ENCODE results near the gene YTHDF2. TPM values are rescaled to one million over a fixed set of nuclear protein-coding genes. Genes with fewer than 3 reads are reported as not detected.
A peak's percentile ranks its signal among the peaks of the same experiment; 100 is the strongest.
"Not testable (repeated sequence)": the region's sequence is repeated elsewhere in the genome, so short reads cannot be mapped to it uniquely, and the experiment has no call there.

Gene YTHDF2
- 59.5 TPM for total RNA-seq

DNA sequence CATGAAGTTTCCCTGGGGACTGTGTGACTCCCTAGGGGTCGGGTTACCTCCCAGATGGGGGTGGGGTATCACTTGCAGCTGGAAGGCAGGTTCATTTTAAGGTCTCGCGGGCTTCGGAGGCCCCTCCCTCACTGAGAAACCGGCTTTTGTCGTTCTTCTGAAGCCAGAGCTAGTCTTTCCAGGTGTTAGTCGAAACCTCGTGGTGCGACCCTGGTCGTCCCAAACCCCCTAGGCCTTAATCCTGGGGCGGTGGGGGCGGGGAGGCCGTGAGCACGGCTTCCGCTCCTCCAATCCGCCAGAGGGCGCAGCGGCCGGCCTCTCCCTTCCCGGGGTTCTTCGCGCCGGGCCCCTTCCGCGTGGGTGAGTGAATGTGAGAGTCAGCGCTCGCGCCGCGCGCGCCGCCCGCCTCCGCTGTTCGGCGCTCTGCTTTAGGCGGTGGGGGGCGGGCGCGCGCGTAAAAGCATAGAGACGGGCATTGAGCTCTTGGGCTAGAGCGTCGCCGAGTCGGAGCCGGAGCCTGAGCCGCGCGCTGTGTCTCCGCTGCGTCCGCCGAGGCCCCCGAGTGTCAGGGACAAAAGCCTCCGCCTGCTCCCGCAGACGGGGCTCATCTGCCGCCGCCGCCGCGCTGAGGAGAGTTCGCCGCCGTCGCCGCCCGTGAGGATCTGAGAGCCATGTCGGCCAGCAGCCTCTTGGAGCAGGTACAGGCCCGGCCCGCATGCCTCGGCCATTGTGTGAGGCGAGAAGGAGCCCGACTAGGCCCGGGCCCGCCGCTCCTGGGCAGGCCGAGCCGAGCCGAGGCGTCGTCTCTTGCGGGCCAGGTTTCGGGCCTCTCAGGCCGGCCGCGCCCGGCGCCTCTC lies at the start of gene YTHDF2:
YTHDF2 (plus strand) TSS at position 491 of the 857 bp plus-strand sequence; CDS start at position 672, 181 bp downstream.
- Histone ChIP-seq H3K27me3 (ENCODE audit: control insufficient read depth in 3 of 3, insufficient read depth in 3 of 3, low read length in 3 of 3) (no peaks in the 10 kb centered on the region), H3K9me3 (ENCODE audit: control insufficient read depth in 3 of 3, low read length in 3 of 3) (no peaks in the 10 kb centered on the region), H3K9ac (ENCODE audit: low read depth in 1 of 3, low read length in 3 of 3) (peak within 1 kb of the TSS; percentile 93 to 97 (median 94)), H3K36me3 (ENCODE audit: control insufficient read depth in 3 of 3, insufficient read depth in 3 of 3, low read length in 3 of 3) (peaks cover 14 to 17% (median 16%) of the 10 kb centered on the region in 3 donors), H3K4me1 (ENCODE audit: control insufficient read depth in 3 of 3, insufficient read depth in 3 of 3, low read length in 3 of 3) (peaks cover 20 to 25% (median 25%) of the 10 kb centered on the region in 3 donors), H3K4me3 (ENCODE audit: low read length in 3 of 3) (peak within 1 kb of the TSS; percentile 85 to 90 (median 85)), H3K27ac (ENCODE audit: low read depth, low read length) (peak within 1 kb of the TSS; percentile 95)

DNA sequence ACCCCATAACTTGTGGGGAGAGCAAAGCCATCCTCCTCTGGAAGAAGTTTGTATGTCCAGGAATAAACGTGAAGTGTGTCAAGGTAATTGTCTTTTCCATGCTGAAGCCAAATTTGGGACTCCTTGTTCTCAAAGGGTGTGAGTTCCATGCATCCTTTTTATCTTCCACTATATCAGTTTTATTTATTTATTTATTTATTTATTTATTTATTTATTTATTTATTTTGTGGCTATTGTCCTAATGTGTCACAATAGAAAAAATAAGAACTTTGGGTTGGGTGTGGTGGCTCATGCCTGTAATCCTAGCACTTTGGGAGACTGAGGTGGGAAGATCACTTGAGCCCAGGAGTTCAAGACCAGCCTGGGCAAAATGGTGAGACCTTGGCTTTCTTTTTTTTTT lies 45.1 kb upstream of the YTHDF2 start:
- not testable (repeated sequence) for H3K4me3 ChIP-seq (ENCODE audit: low read length in 3 of 3); H3K4me1 ChIP-seq (ENCODE audit: control insufficient read depth in 3 of 3, insufficient read depth in 3 of 3, low read length in 3 of 3); H3K27me3 ChIP-seq (ENCODE audit: control insufficient read depth in 3 of 3, insufficient read depth in 3 of 3, low read length in 3 of 3); H3K9me3 ChIP-seq (ENCODE audit: control insufficient read depth in 3 of 3, low read length in 3 of 3); H3K9ac ChIP-seq (ENCODE audit: low read depth in 1 of 3, low read length in 3 of 3); H3K27ac ChIP-seq (ENCODE audit: low read depth, low read length)
- peaks cover under 1 to 18% (median 11%) of the 10 kb centered on the region in 3 donors for H3K36me3 ChIP-seq (ENCODE audit: control insufficient read depth in 3 of 3, insufficient read depth in 3 of 3, low read length in 3 of 3)

DNA sequence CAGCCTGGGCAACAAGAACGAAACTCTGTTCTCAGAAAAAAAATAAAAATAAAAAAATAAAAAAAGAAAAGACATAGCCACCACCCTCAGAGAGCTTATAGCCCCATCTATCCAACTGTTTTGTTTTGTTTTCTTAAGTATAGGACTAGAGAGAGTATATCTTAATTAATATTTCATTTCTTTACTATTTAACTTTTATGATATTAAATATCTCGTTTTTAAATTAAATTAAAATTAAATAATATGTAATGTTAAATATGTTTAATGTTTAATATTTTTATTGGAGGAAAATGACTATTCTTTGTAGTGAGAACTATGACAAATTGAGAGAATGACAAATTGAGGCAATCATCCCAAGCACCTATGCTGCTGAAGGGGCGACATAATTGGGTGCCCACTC lies 33.1 kb upstream of the YTHDF2 start:
- peaks cover 24 to 38% (median 30%) of the 10 kb centered on the region in 3 donors for H3K36me3 ChIP-seq (ENCODE audit: control insufficient read depth in 3 of 3, insufficient read depth in 3 of 3, low read length in 3 of 3)
- no peak overlapping the region for H3K4me3 ChIP-seq (ENCODE audit: low read length in 3 of 3)
- no peaks in the 10 kb centered on the region for H3K27me3 ChIP-seq (ENCODE audit: control insufficient read depth in 3 of 3, insufficient read depth in 3 of 3, low read length in 3 of 3)
- no peak overlapping the region for H3K9ac ChIP-seq (ENCODE audit: low read depth in 1 of 3, low read length in 3 of 3)
- no peaks in the 10 kb centered on the region for H3K4me1 ChIP-seq (ENCODE audit: control insufficient read depth in 3 of 3, insufficient read depth in 3 of 3, low read length in 3 of 3)
- no peaks in the 10 kb centered on the region for H3K9me3 ChIP-seq (ENCODE audit: control insufficient read depth in 3 of 3, low read length in 3 of 3)
- H3K27ac ChIP-seq (ENCODE audit: low read depth, low read length) = no peak overlapping the region

DNA sequence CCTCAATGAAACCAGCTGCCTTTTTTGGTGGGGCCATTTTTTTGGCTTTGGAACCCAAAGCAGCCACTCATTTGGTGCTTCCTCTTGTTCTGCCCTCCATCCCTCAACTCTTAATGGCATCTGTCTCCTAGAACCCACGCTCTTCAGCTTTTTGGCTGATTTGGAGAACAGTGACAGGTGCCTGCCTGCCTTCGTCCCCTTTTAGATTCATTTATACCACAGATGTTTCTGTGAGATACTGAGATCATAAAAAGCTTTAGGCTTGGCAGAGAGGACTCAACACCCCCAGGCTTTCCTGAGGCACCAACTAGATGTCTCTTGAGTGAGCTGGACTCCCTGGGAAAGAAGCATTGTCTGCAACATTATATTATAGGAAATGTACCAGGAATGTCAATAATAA lies 20.4 kb upstream of the YTHDF2 start:
- no peak overlapping the region for H3K4me3 ChIP-seq (ENCODE audit: low read length in 3 of 3)
- no peaks in the 10 kb centered on the region for H3K9me3 ChIP-seq (ENCODE audit: control insufficient read depth in 3 of 3, low read length in 3 of 3)
- H3K9ac ChIP-seq (ENCODE audit: low read depth in 1 of 3, low read length in 3 of 3) = no peak overlapping the region
- peaks cover 7 to 9% (median 8%) of the 10 kb centered on the region in 3 donors for H3K4me1 ChIP-seq (ENCODE audit: control insufficient read depth in 3 of 3, insufficient read depth in 3 of 3, low read length in 3 of 3)
- no peaks in the 10 kb centered on the region for H3K27me3 ChIP-seq (ENCODE audit: control insufficient read depth in 3 of 3, insufficient read depth in 3 of 3, low read length in 3 of 3)
- no peak overlapping the region for H3K27ac ChIP-seq (ENCODE audit: low read depth, low read length)
- H3K36me3 ChIP-seq (ENCODE audit: control insufficient read depth in 3 of 3, insufficient read depth in 3 of 3, low read length in 3 of 3) = peaks cover 16 to 24% (median 23%) of the 10 kb centered on the region in 3 donors

DNA sequence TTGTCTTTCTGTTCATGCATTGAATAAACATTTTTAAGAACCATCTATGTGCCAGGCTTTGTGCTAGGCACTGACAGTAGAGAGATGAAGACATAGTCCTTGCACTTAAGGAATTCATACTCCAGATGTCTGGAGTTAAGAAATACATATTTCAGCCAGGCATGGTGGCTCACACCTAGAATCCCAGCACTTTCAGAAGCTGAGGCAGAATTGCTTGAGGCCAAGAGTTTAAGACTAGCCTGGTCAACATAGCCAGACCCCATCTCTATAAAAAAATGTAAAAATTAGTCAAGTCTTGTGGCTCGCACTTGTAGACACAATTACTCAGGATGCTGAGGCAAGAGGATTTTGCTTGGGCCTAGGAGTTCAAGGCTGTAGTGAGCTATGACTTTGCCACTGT lies 18.6 kb upstream of the YTHDF2 start:
- Histone ChIP-seq H3K9ac (ENCODE audit: low read depth in 1 of 3, low read length in 3 of 3) (no peak overlapping the region), H3K4me3 (ENCODE audit: low read length in 3 of 3) (no peak overlapping the region), H3K9me3 (ENCODE audit: control insufficient read depth in 3 of 3, low read length in 3 of 3) (no peaks in the 10 kb centered on the region), H3K27me3 (ENCODE audit: control insufficient read depth in 3 of 3, insufficient read depth in 3 of 3, low read length in 3 of 3) (no peaks in the 10 kb centered on the region), H3K27ac (ENCODE audit: low read depth, low read length) (no peak overlapping the region), H3K36me3 (ENCODE audit: control insufficient read depth in 3 of 3, insufficient read depth in 3 of 3, low read length in 3 of 3) (peaks cover 10 to 14% (median 14%) of the 10 kb centered on the region in 3 donors), H3K4me1 (ENCODE audit: control insufficient read depth in 3 of 3, insufficient read depth in 3 of 3, low read length in 3 of 3) (peaks cover 7 to 9% (median 8%) of the 10 kb centered on the region in 3 donors)

DNA sequence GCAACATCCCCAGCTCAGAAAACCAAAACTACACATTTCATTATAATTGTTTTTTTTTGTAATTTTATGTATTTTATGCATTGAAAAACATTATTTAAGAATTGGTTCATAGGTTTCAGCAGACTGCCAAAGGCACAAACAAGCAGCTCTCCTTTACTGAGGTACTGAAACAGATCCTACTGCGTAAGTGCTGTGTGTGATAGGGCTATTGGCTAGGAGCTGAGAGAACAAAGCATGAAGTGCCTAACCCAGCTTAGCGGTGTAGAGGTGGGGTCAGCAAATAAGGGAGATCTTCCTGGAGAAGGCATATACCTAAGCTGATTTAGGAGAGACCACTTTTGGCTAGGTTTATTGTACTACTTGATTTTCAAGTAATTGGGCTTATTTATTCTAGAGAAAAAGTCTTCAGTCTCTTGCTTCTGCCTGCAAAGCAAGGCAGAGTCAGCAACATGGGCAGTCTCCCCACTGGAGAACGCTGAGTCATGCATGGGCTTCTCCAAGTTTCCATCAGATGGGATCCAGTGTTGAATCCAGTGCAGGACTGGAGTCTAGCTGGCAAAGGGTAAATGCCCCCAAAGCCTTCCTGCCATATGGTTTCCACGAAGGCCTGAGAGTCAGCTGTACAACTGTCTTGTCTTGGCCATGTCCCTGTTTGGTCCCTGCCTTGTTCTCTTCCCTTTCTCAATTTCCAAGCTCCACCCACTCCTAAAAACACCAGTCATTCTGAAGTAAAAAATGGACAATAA lies 18.0 kb upstream of the YTHDF2 start:
- no peaks in the 10 kb centered on the region for H3K27me3 ChIP-seq (ENCODE audit: control insufficient read depth in 3 of 3, insufficient read depth in 3 of 3, low read length in 3 of 3)
- peak overlapping the region; percentile 63 for H3K27ac ChIP-seq (ENCODE audit: low read depth, low read length)
- H3K9me3 ChIP-seq (ENCODE audit: control insufficient read depth in 3 of 3, low read length in 3 of 3) = no peaks in the 10 kb centered on the region
- H3K4me1 ChIP-seq (ENCODE audit: control insufficient read depth in 3 of 3, insufficient read depth in 3 of 3, low read length in 3 of 3) = peaks cover 7 to 9% (median 8%) of the 10 kb centered on the region in 3 donors
- no peak overlapping the region for H3K9ac ChIP-seq (ENCODE audit: low read depth in 1 of 3, low read length in 3 of 3)
- peaks cover 7 to 14% (median 13%) of the 10 kb centered on the region in 3 donors for H3K36me3 ChIP-seq (ENCODE audit: control insufficient read depth in 3 of 3, insufficient read depth in 3 of 3, low read length in 3 of 3)
- H3K4me3 ChIP-seq (ENCODE audit: low read length in 3 of 3) = no peak overlapping the region

DNA sequence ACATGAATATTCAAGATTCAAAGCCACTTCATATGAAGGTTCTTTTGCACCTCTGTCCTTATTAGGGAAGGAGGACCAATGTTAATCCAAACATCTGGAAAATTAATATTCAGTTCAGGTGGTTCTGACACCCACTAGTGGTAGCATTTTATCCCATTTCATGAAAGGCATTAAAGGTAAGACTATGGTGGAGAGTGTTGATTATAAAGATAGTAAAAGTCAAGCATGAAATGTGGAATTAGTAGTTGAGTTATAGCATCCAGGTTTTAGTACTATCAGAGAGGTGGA lies 17.5 kb upstream of the YTHDF2 start:
- Histone ChIP-seq H3K9ac (ENCODE audit: low read depth in 1 of 3, low read length in 3 of 3) (no peak overlapping the region), H3K4me3 (ENCODE audit: low read length in 3 of 3) (no peak overlapping the region), H3K9me3 (ENCODE audit: control insufficient read depth in 3 of 3, low read length in 3 of 3) (no peaks in the 10 kb centered on the region), H3K36me3 (ENCODE audit: control insufficient read depth in 3 of 3, insufficient read depth in 3 of 3, low read length in 3 of 3) (peaks cover 2 to 8% (median 8%) of the 10 kb centered on the region in 3 donors), H3K27ac (ENCODE audit: low read depth, low read length) (peak overlapping the region; percentile 63), H3K4me1 (ENCODE audit: control insufficient read depth in 3 of 3, insufficient read depth in 3 of 3, low read length in 3 of 3) (peaks cover 7 to 9% (median 8%) of the 10 kb centered on the region in 3 donors), H3K27me3 (ENCODE audit: control insufficient read depth in 3 of 3, insufficient read depth in 3 of 3, low read length in 3 of 3) (no peaks in the 10 kb centered on the region)

DNA sequence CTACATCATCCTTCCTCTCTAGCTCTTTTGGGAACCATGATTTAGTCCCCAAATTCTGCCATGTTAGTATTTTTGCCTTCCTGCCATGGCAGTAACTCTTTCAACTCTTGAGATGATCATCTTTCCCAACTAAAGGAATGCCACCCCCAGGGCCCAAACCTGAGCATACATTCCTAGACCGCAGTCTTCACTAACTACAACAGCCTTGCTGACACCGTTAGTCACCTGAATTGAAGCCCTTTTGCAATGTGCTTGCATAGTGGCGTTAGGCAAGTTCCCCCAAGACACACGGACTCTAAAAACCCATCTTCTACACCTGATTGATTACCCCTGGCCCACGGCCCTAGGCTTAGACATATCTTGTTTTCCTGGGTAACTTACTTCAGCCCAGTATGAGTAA lies 16.4 kb upstream of the YTHDF2 start:
- peaks cover 0 to 2% (median 0%) of the 10 kb centered on the region in 3 donors for H3K36me3 ChIP-seq (ENCODE audit: control insufficient read depth in 3 of 3, insufficient read depth in 3 of 3, low read length in 3 of 3)
- no peaks in the 10 kb centered on the region for H3K9me3 ChIP-seq (ENCODE audit: control insufficient read depth in 3 of 3, low read length in 3 of 3)
- peaks cover 7 to 9% (median 8%) of the 10 kb centered on the region in 3 donors for H3K4me1 ChIP-seq (ENCODE audit: control insufficient read depth in 3 of 3, insufficient read depth in 3 of 3, low read length in 3 of 3)
- no peak overlapping the region for H3K4me3 ChIP-seq (ENCODE audit: low read length in 3 of 3)
- no peak overlapping the region for H3K27ac ChIP-seq (ENCODE audit: low read depth, low read length)
- H3K9ac ChIP-seq (ENCODE audit: low read depth in 1 of 3, low read length in 3 of 3) = no peak overlapping the region
- no peaks in the 10 kb centered on the region for H3K27me3 ChIP-seq (ENCODE audit: control insufficient read depth in 3 of 3, insufficient read depth in 3 of 3, low read length in 3 of 3)

DNA sequence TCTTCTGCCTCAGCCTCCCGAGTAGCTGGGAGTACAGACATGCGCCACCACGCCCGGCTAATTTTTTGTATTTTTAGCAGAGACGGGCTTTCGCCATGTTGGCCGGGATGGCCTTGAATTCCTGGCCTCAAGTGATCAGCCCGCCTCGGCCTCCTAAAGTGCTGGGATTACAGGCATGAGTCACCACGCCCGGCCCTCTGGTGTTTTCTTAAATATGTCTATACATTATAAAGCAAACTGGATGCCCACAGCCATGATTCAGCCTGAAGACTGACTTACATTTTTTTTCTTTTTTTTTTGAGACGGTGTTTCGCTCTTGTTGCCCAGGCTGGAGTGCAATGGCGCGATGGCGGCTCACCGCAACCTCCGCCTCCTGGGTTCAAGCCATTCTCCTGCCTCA lies 14.8 kb upstream of the YTHDF2 start:
- H3K9ac ChIP-seq (ENCODE audit: low read depth in 1 of 3, low read length in 3 of 3); H3K4me1 ChIP-seq (ENCODE audit: control insufficient read depth in 3 of 3, insufficient read depth in 3 of 3, low read length in 3 of 3); H3K4me3 ChIP-seq (ENCODE audit: low read length in 3 of 3); H3K36me3 ChIP-seq (ENCODE audit: control insufficient read depth in 3 of 3, insufficient read depth in 3 of 3, low read length in 3 of 3); H3K9me3 ChIP-seq (ENCODE audit: control insufficient read depth in 3 of 3, low read length in 3 of 3); H3K27ac ChIP-seq (ENCODE audit: low read depth, low read length); H3K27me3 ChIP-seq (ENCODE audit: control insufficient read depth in 3 of 3, insufficient read depth in 3 of 3, low read length in 3 of 3): not testable (repeated sequence)

DNA sequence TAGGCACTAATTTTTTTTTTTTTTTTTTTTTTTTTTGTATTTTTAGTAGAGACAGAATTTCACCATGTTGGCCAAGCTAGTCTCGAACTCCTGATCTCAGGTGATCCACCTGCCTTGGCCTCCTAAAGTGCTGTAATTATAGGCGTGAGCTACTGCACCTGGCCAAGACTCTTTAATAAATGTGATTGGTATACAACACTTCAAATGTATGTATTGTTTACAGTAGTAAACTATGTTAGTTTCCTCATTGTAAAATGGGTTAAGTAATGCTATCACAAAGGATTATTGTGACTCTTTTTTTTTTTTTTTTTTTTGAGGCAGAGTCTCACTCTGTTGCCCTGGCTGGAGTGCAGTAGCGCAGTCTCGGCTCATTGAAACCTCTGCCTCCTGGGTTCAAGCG lies 11.4 kb upstream of the YTHDF2 start:
- not testable (repeated sequence) for H3K4me3 ChIP-seq (ENCODE audit: low read length in 3 of 3); H3K9ac ChIP-seq (ENCODE audit: low read depth in 1 of 3, low read length in 3 of 3); H3K4me1 ChIP-seq (ENCODE audit: control insufficient read depth in 3 of 3, insufficient read depth in 3 of 3, low read length in 3 of 3); H3K27ac ChIP-seq (ENCODE audit: low read depth, low read length); H3K9me3 ChIP-seq (ENCODE audit: control insufficient read depth in 3 of 3, low read length in 3 of 3); H3K27me3 ChIP-seq (ENCODE audit: control insufficient read depth in 3 of 3, insufficient read depth in 3 of 3, low read length in 3 of 3); H3K36me3 ChIP-seq (ENCODE audit: control insufficient read depth in 3 of 3, insufficient read depth in 3 of 3, low read length in 3 of 3)

All from skeletal muscle tissue (tissue), 4 donors.